GM11168 (cell line): ENCODE measurements around the gene GJB3.
"Not testable (repeated sequence)": the region's sequence is repeated elsewhere in the genome, so short reads cannot be mapped to it uniquely, and the experiment has no call there.

Experiments used
- in situ Hi-C: fragments of 300-500 bp; cut with MboI; formaldehyde crosslinking; loops from one replicate; pipeline ENCODE4 v1.12.0; 2022; ENCODE audit warnings: low sequenced_read_pairs; ENCODE audit not compliant: unreplicated experiment

GJB3 gene

DNA sequence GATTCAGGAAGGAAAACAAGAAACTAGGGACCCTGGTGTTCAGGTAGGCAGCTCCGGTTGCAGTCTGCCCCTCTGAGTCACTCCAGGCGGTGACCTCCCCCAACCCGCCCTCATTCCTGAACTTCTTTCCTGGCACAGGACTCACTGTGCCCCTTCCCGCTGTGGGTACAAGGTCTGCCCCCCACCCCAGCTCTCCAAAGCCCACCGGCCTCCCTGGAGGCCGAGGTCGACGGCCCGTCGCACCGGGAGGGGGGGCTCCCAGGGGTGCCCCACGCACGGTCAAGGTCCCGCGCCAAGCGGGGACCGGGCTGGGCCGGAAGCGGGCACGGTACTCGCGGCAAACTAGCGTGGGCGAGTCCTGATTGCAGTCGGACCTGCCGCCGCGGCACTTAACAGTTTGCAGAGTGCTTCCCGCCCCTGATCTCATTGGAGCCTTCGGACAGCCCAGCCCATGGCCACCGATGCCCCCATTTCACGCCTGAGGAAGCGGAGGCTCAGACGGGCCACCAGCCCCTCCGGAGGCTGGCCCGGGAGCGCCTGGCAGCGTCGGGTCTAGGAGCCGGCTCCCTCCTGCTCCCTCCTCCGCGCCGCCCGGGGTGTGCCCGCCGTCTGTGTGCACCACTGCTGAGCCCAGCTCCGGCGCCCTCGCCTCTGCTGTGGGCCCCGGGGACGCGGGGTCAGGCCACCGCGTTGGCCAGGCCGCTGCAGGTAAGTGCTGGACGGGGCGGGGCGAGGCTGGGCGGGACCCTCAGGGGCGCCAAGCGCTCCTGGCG lies at the start of gene GJB3:
GJB3 (plus strand) TSS at position 144 of the 773 bp plus-strand sequence. CDS start 3,549 bp downstream, outside the sequence.
- in situ Hi-C loops = no loop called here

- in situ Hi-C loops = not testable (repeated sequence)
Measured at GRCh38 chr1:34732831-34733230, 48.2 kb upstream of the GJB3 start.

DNA sequence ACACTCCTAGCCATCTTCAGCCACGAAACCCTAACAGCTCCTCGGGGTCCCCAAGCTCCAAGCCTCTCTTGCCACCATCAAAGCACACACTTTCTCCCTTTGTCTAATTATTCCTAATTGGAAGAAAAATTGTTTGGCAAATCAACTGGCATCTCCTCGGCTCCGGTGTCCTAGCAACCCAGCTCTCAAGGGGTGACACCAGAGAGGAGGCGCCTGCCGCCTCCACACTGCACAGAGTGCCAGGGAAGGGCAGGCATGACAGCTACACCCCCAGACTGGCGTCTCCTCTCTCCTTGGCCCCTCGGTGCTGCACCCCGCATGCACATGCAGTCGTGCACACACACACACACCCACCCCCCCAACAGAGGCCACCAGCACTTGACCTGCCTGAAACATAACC lies 44.3 kb upstream of the GJB3 start:
- in situ Hi-C loops = no loop called here

GRCh38 chr1:34737236-34737635 lies 43.8 kb upstream of the GJB3 start:
- in situ Hi-C loops = not testable (repeated sequence)

DNA sequence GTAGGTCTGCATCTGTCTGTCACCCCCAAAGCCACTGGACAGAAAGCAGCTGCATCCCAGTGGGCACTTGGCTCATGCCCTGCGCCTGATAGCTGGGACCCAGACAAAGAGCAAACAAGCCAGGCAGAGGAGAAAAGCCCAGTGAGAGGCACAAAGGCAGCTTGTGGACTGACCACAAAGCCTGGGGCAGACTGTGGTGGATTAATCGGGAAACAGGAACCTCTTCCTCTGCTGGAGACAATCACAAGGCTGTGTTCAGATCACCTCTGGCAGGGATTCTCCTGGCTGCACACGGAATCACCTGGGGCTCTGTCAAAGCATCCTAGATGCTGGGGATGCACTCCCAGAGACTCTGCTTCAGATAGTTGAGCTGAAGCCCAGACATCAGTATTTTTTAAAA lies 41.4 kb upstream of the GJB3 start:
- in situ Hi-C loops = no loop called here

DNA sequence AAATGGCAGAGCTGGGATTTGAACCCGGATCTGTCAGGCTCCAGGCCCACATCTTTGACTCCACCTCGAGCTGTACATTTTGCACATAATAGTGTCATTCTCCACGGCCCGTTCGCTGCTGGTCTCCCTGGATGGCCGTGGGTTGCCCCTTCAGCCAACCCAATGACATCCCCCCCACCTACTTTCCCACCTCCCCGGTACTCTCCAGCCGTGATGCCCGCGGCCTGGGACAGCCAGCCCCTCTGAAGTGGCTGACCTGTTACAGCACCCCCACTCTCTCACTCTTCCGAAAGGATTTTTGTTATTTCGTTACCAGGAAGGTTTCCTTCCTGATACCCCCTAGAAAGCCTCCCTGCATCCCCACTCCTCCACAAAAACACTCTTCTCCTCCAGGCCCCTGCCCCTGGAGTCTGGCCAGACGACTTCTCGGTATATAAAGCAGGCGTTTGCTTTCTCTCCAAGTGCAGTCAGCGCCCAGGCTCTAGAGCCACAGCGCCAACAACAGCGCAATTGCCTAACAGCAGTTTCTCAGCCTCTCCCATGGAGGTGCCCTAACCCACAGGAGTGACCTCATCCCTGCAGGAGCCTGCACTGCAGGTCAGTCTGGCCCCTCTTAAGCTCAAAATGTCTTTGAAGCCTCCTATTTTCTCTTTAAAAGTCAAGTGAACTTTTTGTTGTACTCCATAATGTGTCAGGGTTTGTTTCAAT lies 40.7 kb upstream of the GJB3 start:
- in situ Hi-C loops = no loop called here

DNA sequence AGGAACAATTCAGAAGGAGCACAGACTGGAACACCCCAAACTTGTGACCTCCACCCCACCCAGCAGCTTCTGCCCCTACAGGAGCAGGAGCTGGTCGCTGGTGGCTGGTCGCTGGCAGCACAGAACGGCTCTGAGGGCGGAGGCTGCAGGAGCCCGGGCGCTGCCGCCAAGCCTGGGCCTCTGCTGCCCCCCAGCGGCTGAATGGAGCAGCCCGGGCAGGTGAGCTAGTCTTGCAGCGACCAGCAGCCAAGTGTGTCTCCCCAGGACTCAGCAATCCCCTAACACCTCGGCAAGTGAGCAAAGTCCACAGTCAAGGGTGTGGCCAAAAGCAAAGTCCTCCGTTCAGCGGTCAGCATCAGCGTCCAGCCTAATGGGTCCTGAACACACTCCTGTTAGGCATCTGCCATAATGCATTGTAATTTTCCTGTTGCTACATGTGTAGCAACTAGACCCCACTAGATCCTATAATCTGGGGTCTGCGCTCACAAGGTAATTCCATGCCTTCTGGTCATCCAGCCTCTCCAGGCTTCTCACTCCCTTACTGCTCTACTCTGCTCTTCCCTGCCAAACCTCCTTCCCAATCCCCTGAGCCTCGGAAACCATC lies 38.2 kb upstream of the GJB3 start:
- in situ Hi-C loops = no loop called here

DNA sequence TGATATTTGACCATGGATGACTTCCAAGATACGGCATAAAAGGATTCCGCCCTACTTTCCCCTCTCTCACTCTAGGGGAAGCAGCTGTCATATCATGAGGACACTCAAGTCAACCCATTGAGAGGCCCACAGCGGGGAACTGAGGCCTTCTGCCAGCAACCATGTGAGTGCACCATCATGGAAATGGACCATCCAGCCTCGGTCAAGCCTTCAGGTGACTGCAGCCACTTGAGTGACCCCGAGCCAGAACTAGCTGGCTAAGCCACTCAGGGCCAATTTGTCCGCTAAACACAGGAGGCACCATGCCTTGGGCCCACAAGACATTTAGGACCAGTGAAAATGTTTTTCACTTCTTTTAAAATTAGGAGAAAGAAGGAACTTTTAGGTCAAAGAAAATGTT lies 37.2 kb upstream of the GJB3 start:
- in situ Hi-C loops = no loop called here

DNA sequence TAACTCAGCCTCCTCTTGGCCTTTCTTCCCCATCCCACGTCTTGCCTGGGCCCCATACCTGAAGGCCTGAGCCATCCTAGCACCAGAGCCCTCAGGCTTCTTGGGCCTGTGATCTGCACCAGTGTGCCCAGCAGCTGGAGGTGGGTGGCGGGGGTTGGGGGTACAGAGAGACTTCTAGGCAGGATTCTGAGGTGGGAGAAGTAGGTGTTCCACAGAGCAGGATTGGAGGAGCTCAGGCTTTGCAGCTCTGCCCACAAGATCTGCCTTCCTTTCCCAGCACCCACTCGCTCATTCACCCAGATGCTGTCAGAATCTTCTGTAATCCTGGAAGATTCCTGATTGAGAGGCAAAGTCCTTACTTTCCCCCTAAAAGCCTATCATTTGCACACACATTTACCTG lies 36.2 kb upstream of the GJB3 start:
- in situ Hi-C loops = no loop called here

- in situ Hi-C loops = no loop called here
Measured at GRCh38 chr1:34745666-34746065, 35.3 kb upstream of the GJB3 start.

DNA sequence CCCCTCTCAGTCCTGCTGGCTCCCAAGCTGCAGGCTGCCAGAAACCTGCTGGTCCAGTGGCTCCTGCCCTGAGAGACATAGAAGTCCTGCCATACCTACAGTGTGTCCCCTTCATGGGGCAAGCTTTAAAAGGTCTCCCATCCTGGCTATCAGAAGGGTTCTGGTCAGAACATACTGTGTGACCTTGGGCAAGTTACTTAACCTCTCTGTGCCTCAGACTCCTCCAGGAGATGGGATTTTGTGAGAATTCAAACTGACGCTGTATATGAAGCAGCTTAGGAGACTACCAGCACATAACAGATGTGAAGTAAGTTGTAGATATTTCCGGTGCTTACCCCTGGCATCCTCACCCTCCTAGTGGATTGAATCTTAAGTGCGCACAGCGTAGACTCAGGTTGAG lies 34.9 kb upstream of the GJB3 start:
- in situ Hi-C loops = no loop called here

DNA sequence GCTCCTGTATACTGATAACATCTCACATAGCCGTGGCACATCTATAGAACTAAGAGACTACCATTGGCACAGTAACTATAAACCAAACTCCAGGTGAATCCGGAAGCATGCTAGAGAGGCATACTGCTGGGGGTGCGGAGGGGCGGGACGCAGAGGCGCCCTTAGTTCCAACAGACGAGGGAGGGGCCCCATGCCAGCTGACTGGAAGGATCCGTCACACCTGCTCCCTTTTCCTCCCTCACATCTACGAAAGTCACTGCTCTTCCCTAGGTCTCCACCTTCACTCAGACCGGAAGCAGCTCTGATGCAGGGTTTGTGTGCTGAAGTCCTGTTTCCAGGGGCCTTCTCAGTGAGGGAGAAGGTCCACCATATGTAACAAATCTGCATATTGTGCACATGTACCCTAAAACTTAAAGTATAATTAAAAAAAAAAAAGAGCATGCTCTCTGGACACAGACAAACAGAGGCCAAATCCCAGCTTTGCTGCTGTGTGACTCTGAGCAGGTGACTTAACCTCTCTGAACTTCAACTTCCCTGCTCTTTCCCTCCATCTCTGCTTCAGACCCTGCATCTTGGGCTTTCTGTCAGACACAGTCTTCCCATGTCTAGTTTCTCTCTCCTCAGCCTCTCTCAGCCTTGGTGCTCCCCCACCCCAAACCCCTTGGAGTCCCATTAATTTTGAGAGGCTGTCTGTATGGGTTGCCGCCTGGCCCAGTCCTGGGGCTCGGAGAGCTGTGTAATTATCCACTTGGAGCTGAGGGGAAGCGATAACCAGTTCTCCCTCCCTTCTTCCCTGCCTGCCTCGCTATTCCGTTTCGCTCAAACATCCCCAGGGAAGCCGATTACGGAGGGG lies 34.0 kb upstream of the GJB3 start:
- in situ Hi-C loops = no loop called here

- in situ Hi-C loops = no loop called here
Measured at GRCh38 chr1:34747638-34747941, 33.4 kb upstream of the GJB3 start.

GRCh38 chr1:34749992-34750391 lies 31.0 kb upstream of the GJB3 start:
- in situ Hi-C loops = no loop called here

DNA sequence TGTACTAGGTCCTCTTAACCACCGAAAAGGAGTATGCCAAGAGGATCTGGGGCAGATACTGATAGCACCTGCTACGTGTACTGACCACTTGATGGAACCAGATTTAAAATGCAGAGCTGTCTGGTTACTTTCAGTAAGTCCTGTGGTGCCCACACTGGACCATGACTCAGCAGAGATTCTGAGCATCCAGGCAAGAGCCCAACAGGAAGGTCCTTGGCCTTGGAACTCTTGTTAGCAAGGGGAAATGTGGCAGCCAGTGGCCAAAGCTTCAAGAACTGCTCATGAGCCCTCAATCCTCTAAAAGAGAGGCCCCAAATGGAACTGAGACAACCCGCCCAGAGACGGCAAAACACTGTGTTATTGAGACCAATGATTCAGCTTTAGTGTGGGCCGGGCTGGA lies 30.4 kb upstream of the GJB3 start:
- in situ Hi-C loops = no loop called here

DNA sequence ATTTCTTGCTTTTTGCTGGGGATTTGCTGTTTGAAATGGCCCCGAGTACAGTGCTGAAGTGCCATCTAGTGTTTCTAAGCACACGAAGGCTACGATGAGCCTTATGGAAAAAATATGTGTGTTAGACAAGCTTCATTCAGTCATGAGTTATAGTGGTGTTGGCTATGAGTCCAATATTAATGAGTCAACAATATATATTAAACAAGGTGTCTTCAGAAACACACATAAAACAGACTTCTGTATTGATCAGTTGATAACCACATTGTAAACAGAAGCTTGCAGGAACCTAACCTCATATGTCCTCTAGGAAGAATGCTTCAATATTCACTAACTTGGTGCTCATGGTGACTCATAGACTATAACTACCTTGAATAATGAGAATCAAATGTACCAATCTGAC lies 27.9 kb upstream of the GJB3 start:
- in situ Hi-C loops = no loop called here

DNA sequence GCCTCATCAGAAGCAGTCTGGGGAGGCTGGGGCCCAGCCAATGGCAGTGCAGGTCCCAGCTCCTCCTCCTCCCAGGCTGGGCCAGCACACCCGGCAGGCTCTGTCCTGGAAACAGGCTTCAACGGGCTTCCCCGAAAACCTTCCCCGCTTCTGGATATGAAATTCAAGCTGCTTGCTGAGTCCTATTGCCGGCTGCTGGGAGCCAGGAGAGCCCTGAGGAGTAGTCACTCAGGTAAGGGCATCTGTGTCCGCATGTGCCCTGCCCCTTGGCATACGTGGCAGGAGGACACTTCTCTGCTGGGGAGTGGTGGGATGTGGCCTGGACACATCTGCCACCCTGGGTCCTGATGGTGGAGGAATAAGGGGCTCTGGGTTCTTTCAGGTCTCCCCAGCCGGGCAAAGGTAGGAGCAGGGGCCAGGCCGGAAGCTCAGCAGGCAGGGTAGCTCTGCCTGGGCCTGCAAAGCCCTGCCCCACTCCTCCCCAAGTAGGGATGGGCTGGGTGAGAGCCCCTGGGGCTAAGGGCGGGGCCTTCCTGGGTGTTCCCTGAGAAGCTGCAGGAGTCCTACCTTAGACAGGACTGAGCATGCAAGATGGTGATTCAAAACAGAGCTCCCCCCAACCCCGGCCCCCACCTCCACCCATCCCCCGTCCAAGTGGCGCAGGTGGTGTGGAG lies 25.9 kb upstream of the GJB3 start, which contains the start of gene GJB5:
GJB5 (plus strand) TSS at position 84 of the 674 bp plus-strand sequence. CDS start 2,284 bp downstream, outside the sequence.
- in situ Hi-C loops = no loop called here

GRCh38 chr1:34755961-34756360 lies 25.1 kb upstream of the GJB3 start:
- in situ Hi-C loops = no loop called here

- in situ Hi-C loops = no loop called here
Measured at GRCh38 chr1:34757386-34757785, 23.6 kb upstream of the GJB3 start.

DNA sequence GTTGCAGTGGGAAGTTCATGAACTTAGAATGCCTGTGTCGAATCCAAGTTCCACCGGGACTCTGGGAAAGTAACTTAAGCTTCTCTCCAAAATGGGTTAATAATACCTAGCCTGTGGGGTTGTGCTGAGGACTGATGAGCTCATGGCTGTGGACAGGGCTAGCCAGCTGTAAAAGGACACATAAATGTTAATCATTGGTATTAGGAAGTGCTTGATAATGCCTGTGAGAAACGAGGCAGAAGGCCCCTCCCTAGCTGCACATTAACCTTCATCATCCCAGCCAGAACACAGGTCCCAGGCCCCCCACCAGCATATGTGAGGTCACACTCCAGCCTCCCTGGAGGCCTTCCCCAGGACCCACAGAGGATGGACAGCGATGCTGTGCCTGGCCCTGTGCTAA lies 22.3 kb upstream of the GJB3 start:
- in situ Hi-C loops = no loop called here
